Measurements from ENCODE around the gene NR1H2. TPM values are rescaled to one million over a fixed set of nuclear protein-coding genes. Genes with fewer than 3 reads are reported as not detected.
"Not testable (repeated sequence)": the region's sequence is repeated elsewhere in the genome, so short reads cannot be mapped to it uniquely, and the experiment has no call there.

The NR1H2 gene
- total RNA-seq: 32.2 TPM

DNA sequence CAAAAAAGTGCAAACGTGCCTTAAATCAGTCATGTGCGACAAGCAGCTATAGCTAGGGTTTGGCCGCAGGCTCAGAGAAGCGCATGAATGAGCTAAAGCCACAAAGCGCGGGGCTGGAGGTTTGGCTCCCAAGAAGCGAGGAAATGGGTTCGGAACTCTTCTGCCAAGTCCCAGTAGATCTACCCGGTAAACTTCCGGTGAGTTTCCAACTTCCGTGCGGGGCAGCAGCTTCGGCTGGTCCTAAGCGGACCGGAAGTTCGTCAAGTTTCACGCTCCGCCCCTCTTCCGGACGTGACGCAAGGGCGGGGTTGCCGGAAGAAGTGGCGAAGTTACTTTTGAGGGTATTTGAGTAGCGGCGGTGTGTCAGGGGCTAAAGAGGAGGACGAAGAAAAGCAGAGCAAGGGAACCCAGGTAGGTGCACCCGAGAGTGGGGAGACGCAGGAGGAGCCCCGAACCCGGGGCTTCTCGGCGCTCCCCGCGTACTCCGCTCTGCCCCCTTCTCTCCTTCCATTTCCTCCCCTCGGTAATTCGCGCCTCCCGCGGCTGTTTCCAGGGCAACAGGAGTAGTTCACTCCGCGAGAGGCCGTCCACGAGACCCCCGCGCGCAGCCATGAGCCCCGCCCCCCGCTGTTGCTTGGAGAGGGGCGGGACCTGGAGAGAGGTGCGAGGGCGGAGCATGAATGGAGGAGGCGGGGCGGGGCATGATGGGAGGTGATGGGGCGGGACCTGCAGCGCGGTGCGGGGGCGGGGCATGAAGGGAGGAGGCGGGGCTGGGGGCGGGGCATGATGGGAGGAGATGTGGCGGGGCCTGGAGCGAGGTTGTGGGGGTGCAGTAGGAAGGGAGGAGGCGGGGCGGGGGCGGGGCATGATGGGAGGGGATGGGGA, at the start of gene NR1H2:
NR1H2 (plus strand) TSS at position 292 of the 885 bp plus-strand sequence. CDS start 1,149 bp downstream, outside the sequence.
- peak; percentile 96 for DNase-seq (ENCODE audit: low spot score)
- ATAC-seq: peak; percentile 93

DNA sequence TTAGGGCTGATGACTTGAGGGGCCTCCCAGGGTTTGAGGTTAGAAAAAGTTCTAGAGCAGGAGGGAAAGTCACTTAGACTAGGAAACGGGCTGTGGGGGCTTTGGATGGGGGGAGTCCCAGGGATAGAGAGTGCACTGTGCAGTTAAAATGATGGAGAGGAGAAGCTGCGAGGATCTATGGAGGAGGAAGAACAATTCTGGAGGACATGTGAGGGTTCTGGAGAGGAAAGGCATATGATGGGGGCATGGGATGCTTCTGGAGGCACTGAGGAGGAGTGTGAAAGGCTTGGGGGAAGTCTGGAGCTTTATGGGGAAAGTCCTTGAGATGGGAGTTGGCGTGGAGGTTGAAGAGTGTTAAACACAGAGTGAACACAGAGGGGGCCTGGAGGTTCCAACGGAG, 49.2 kb upstream of the NR1H2 start:
- ATAC-seq (no peak), DNase-seq (ENCODE audit: low spot score) (no peak)

DNA sequence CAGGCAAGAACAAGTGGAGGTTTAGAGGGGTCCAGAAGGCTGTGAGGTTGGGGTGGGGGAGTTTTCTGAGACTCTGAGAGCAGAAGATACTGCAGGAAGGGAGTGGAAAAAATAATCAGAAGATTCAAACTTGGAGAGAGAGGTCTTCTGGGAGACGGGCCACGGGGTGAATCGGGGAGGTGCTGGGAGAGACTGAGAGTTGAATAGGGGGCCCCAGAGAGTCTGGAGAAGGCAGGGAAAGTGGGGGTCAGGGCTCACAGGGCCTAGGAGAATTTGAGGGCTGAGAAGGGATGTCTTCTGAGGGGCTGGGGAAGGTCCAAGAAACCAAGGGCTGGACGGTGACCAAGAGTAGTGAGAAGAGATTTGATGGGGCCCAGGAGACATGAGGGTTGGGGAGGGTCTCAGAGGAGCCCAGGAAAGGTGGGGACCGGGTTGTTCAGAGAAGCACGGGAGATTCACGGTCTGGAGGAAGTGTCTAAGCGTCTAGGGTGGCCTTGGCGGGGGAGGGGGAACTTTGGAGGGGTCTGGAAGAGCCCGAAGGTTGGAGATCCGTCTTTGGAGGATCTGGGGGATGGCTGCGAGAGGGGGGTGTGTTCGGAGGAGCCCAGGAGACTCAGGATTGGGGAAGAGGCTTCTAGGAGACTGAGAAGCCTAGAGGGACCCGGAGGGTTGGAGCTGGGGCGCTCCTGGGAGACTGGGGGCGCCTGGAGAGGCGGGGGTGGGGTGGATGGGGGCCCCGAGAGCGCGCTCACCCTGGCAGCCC, 48.6 kb upstream of the NR1H2 start:
- DNase-seq (ENCODE audit: low spot score): no peak
- no peak for ATAC-seq

DNA sequence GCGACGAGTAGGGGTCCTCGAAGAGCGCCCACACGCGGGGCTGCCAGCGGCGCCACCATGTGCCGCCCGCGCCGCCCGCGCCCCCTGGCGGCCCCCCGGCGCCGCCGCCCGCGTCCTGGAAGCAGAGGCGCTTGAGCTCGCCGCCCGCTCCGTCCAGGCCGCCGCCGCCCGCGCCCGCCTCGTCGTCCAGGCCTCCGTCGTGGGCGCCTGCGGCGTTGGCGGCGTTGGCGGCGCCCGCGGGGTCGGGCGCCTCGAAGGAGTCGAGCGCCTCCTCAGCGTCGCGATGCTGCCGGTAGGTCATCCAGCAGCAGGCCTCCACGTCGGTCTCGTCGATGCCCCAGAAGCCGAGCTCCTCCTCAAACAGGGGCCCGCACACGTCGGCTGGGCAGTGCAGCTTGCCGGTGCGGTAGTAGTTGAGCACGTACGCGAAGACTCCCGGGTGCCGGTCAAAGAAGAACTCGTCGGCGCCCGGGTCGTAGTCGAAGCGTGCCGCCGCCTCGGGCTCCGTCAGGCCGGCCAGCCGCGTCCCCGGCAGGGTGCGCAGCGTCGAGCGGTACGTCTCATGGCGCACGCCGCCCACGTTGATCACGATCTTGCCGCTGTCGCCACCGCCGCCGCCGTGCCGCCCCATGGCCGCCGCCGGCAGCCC, 47.9 kb upstream of the NR1H2 start:
- ATAC-seq (no peak), DNase-seq (ENCODE audit: low spot score) (peak; percentile 58)

DNA sequence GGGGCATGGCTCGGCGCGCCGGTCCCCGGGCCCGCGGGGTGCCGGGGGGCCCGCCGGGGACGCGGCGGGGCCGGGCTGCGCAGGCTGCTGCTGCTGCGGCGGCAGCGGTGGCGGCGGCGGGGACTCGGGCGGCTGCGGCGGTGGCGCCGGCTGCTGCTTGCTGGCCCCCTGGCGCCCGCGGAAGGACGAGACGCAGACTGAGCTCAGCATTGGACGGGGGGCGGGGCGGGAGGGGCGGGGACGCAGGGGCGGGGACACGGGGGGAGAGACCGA, 47.4 kb upstream of the NR1H2 start:
- ATAC-seq: no peak
- DNase-seq (ENCODE audit: low spot score): no peak

DNA sequence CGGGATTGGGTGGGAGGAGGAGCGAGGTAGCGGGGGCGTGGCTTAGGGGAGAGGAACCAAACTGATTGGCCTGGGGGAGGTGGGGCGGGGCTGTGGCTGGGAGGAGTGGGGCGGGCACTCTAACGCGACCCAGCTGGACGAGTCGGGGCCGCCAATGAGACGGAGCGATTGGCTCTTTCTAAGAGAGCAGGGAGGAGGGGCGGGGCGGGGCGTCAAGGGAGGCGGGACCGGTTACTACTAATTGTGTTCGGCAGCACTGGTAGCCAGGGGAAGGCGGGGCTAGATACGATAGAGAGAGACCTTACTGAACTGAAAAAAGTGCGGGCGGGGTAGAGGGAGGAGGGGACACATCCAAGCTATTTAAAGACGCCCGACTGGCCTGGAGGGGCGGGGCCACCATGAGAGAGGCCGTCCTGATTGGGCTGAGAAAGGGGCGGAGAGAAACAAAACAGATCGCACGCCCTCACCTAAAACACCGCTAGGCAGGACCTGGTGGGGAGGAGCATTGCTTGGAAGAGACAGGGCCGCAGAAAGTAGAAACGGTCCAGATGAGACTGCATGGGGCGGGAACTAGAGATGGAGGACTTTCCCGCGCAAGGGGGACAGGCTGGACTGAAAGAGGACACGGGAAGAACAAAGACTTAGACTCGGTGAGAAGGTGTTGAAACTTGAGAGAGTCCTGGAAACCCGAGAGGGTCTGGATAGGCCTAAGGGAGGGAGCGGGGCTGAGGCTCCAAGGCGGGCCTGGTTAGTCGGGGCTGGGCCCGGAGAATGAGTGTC, 46.9 kb upstream of the NR1H2 start, which contains the start of gene KCNC3:
KCNC3 (minus strand) TSS at position 232 of the 780 bp plus-strand sequence. CDS start 295 bp downstream, outside the sequence.
- DNase-seq (ENCODE audit: low spot score) (peak; percentile 100), ATAC-seq (peak; percentile 72)

DNA sequence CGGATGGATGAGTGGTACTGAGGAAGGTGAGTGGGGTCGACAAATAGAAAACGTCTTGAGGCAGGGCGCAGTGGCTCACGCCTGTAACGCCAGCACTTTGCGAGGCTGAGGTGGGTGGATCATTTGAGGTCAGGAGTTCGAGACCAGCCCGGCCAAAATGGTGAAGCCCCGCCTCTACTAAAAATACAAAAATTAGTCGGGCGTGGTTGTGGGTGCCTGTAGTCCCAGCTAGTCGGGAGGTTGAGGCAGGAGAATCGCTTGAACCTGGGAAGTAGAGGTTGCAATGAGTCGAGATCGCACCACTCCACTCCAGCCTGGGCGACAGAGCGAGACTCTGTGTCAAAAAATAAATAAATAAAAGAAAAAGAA, 46.3 kb upstream of the NR1H2 start:
- not testable (repeated sequence) for ATAC-seq; DNase-seq (ENCODE audit: low spot score)

DNA sequence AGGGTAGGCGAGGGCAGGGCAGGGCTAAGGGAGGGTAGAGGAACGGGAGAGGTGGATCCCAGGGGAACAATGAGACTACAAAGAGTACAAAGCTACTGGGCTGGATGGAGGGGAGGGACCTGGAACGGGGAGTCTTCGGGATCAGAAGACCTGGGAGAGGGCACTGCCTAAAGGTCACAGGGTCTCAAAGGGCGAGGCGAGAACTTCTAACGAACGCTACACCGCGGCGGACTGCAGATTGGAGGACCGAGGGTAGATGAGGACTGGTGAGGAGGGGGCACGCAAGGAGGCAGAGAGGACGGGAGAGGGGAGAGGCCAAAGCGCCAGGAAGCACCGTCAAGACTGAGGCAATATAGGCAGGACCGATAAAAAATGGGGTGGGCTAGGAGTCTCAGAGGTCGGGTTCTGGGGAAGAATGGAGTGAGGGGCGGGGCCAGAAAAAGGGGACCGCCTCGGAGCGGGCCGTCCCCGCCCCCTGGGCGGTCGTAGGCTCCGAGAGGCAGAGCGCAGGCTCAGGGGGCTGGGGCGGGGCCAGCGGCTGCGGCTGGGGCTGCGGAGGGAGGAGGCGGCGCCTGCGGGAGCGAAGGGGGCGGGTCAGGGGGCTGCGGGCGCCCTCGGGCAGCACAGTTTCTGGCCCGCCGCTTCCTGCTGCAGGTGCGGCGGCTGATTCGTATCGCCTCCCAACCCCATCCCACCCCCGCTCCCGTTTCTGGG, 45.7 kb upstream of the NR1H2 start:
- peak; percentile 54 for ATAC-seq
- DNase-seq (ENCODE audit: low spot score): peak; percentile 88

DNA sequence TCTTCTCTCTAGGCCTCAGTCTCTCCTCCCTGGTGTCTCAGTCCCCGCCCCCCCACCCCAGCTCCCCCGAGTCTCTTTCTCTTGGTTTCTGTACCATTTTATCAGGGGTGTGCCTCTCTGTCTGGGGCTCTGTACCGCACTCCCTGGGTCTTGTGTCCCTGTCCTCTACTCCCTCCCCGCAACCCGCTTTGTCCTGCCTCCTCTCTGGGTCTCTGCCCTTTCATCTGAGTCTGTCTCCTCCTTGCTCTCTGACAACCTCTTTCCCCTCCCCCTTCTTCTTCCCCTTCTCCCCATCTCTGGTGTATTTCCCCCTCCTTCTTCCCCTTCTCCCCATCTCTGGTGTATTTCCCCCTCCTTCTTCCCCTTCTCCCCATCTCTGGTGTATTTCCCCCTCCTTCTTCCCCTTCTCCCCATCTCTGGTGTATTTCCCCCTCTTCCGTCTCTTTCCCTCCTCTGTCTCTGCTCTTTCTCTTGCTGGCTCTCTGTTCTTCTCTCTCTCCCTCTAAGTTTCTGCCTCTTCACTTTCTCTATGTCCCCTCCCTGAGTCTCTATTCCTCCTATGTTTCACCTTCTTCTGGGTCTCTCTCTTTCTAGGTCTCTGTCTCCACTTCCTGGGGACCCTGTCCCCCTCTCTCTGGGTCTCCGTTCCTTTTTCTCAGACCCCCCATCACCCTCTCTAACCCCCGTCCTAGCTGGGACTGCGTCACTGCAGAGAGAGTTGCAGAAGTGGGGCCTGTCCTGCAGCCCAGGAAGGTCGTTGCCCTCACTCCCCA, 44.9 kb upstream of the NR1H2 start:
- no peak for DNase-seq (ENCODE audit: low spot score)
- ATAC-seq: no peak

DNA sequence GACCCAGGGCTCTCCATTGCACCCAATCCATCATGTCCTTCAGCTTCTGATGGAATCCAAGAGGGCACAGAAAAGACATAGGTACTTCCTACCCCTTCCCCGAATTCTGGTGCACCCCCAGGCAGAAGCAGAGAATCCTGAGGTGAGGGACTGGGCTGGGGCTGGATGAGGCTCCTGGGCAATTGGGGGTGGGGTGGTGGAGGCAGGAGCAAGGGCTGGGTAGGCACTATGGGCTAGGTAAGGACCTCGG, 44.3 kb upstream of the NR1H2 start:
- ATAC-seq (no peak), DNase-seq (ENCODE audit: low spot score) (no peak)

DNA sequence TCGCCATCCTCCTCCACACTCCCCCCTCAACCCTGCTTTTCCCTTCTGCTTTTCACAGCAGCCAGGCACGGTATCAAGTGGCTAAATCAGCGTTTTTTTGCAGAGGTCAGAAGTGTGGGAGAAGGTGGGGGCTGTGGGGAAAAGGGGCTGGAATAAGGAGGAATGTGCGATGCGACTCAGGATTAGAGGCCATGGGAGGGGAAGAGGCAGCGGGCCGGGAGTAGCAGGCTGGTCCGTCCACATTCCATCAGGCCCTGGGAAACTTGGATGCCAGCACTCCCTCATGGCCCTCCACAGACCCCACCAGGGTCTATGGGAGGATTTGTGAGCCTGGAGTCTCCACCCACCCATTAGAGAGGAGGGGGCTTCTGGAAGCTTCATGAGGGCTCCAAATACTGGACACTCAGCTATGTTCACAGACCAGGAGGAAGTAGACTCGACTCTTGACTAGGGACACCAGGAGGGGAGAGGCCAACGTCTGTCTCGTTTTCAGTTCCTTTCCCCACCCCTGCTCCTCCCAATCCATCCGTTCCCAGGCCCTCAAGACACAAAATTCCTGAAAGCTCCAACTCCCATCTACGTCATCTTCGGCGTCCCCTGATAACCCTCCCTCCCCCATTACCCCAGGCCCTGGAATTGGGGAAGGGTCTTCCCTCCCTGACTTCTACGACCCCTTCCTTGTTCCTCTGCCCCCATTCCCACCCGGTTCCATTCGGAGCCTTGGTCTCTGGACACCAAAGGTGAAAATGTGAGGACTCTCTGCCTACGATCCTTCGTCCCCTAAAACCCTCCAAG, 43.8 kb upstream of the NR1H2 start:
- DNase-seq (ENCODE audit: low spot score): no peak
- no peak for ATAC-seq

DNA sequence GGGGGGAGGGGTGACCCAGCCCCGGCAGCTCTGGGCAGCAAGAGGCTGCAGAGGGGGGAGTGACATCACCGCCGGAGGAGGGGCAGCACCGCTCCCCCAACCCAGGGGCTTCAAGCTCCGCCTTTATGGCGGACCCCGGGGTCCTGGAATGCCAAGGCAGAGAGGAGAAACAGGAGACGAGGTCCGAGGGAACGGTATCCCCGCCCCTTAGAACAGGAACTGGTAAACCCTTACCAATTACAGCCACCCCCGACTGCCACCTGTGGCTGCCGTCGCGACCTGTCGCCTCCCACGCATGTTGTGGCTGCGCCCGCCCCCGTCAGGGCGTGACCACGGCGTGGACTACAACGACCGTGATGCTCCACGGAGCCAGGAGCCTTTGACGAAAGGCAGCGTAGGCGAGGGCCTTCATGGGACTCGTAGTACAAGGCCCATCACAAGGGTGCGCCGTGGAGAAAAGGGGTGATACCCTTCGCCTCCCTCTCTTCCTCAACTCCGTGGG, 43.0 kb upstream of the NR1H2 start:
- DNase-seq (ENCODE audit: low spot score) (peak; percentile 93), ATAC-seq (peak; percentile 69)

DNA sequence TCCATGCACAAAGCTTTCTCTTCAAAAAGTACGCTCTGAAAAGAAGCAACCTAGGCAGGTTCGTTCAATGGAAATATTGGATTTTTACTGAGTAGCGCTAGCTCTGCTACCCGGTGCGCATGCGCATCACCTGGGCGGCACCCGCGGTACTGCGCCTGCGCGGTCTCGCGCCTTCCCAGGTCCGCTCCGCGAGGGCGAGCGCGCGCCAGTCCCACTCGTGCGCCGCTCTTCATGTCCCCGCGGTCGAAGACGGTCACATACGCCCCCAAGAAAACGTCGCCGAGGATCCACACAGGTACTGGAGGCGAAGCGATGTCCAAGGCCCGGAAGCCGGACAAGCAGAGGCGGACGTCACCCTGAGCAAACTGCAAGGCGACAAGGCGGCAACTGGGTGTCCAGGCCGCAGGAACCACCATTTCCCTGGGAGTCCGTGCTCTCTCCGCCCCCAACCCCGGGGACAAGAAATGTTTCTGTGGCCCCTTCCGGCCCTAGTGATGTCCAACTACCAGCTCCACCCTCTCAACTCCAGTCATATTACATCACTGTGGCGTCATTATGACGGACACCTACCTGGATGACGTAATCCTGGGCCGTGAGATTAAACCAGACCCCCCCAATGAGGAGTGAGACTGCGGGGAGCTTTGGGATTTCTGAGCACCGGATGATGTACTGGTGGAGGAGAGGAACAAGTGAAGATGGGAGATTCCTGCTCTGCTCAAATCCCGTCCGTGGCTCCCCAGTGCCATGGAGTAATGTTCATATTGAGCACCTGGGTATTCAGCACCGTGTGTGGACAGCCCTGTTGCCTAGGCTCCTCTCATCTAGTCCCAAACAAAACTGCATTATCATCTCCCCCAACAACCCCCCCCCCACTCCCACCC, 42.3 kb upstream of the NR1H2 start:
- ATAC-seq (peak; percentile 24), DNase-seq (ENCODE audit: low spot score) (peak; percentile 88)

DNA sequence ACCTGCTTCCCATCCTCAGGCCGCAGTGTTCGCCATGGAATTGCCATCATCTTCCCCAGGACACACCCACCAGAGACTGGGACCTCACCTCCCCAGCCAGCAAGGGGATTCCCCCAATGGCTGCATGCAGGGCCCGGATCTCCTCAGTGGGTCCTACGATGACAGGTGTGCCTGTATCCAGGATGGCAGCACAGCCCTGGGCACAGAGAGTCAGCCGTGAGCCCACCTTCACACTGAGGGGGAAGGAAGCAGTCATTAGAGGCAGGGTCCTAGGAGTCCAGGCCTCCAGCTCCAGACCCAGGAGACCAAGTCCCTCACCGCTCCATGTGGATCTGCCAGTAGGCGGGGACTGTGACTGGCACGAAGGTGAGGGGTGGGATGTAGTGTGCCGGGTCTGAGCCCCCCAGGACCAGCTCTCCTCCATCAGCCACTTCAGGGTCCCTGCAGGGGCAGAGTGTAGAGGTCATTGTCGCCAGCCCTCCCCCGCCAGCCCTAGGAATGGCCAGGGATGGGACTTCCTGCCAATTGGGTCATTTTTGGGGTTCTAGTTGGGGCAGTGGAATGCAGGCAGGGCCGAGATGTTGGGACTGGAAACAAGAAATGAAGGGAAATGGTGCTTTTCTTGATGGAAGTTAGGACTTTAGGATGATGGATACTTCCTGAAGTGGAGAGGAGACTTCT, 41.4 kb upstream of the NR1H2 start:
- ATAC-seq (no peak), DNase-seq (ENCODE audit: low spot score) (no peak)

DNA sequence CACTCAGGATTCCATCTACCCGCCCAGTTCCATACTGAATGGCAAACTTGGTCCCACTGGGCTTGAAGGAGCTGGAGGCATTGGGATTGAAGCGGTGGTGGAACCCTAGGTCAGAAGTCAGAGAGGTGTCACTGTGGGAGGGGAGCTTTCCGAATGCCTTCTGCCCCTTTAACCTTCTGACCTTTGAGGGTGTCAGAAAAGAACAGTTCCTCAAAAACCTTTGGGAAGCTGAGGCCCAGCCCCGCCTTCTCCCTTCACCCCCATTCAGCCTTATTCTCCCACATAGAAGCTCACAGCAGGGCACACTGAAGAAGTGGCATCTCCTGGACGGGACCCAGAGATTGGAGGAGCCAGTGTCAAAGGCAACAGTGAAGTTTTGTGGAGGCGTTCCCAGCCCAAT, 39.2 kb upstream of the NR1H2 start:
- DNase-seq (ENCODE audit: low spot score); ATAC-seq: not testable (repeated sequence)

DNA sequence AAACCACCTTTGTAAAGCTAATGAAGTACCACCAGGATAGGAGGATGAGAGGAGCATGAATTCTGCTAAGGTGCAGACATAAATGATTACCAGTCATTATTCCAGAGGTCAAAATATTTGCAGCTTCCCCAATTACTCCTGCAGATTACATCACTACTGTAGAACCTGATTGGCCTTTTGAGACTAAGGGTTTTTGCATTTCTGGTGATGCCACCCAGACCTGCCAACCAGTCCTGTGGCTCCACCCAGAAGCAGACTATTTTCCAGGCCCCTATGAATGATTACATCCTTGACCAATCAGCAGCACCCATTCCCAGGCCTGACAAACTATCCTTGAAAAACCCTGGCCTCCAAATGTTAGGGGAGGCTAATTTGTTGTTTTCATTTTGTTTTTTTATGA, 35.9 kb upstream of the NR1H2 start:
- ATAC-seq: no peak
- no peak for DNase-seq (ENCODE audit: low spot score)

DNA sequence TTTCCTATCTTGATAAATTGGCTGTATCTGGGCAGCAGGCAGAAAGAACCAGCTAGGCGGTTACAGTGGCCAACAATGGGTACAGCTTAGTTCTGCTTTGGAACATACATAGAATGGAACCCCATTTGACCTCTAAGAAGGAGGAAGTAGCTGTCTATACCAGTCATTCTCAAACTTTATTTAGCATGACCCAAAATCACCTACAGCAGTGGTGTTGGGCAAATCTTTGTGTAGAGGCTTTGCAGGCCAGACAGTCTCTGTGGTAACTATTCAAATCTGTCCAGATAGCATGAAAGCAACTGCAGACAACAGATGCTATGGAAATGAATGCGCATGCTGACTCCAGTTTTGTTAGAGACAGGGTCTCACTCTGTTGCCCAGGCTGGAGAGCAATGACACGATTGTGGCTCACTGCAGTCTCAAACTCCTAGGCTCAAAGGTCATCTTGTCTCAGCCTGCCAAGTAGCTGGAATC, 35.1 kb upstream of the NR1H2 start:
- DNase-seq (ENCODE audit: low spot score): no peak
- ATAC-seq: peak; percentile 53

Measured in left lobe of liver (tissue), 2 donors.